Motor neuron (in vitro differentiated cells): ENCODE data around the gene CARMIL1. TPM values are rescaled to one million over a fixed set of nuclear protein-coding genes. Genes with fewer than 3 reads are reported as not detected.

ENCODE experiments used
- ATAC-seq, 8 experiments: fragments of 200-7000 bp; cut with Tn5 transposase; replicated peaks in 6 of 8; 2 replicates each; pipeline ENCODE4 v1.8.0; 2021; ENCODE audit warnings: mild to moderate bottlenecking in 8 of 8, moderate library complexity in 8 of 8
- H3K27ac ChIP-seq, 2 donors: fragments of 250-450 bp; sonication (Bioruptor Pico); 2 replicates each; pipeline ENCODE4 v1.9.0; 2021; ENCODE audit warnings: antibody characterized with exemption in 2 of 2, mild to moderate bottlenecking in 2 of 2, moderate library complexity in 1 of 2
- H3K4me1 ChIP-seq, 2 donors: fragments of 250-450 bp; sonication (Bioruptor Pico); replicated peaks in 1 of 2; 2 replicates each; pipeline ENCODE4 v1.6.1; 2021; ENCODE audit warnings: antibody characterized with exemption in 2 of 2, mild to moderate bottlenecking in 2 of 2, moderate library complexity in 1 of 2
- H3K4me3 ChIP-seq, 5 donors: fragments of 250-450 bp; sonication (Bioruptor Pico); 2 replicates each; pipeline ENCODE4 v1.9.0; 2021; ENCODE audit warnings: antibody characterized with exemption in 5 of 5, mild to moderate bottlenecking in 5 of 5, moderate library complexity in 4 of 5
- WGBS, 10 experiments: fragments of 450-650 bp; shearing (Covaris generic); methylation state at CpG; one replicate each; pipeline ENCODE4 v1.0.0; 2022; 5-methylcytosine and 5-hydroxymethylcytosine counted together
- in situ Hi-C, 9 experiments: fragments of 400-800 bp; cut with MboI; loops; one replicate each; pipeline ENCODE4 v1.15.0; 2021; ENCODE audit warnings: low sequenced_read_pairs in 9 of 9, low pct_unique_long_range_greater_than_20kb in 2 of 9; ENCODE audit not compliant: unreplicated experiment in 9 of 9
- total RNA-seq, 8 experiments: library from RNA; unstranded; fragments of 300-600 nt; gene quantifications; 2 replicates each; pipeline versions ENCODE4 v1.2.3 to v1.2.4, GENCODE V29; 2022

Gene CARMIL1
- total RNA-seq, 8 experiments from 2014 or later, result 1.7 to 52.5 (median 6.4) TPM

GRCh38 chr6:25489399-25489798 lies 210.2 kb downstream of the CARMIL1 start:
- ATAC-seq, result no peak
- Histone ChIP-seq H3K27ac (no peak overlapping the region), H3K4me1 (no peaks in the 10 kb centered on the region), H3K4me3 (no peak overlapping the region)
- in situ Hi-C loops, result loop anchor here in 3 of 9 experiments (10.0 to 25.0 kb wide), 2 partner anchors 215 to 227 kb away; partner anchors contain the start of gene CARMIL1 (in 1 of the 3)
- WGBS, 10 experiments, result 44 to 100% (median 64%) methylated on average over 1 to 3 of the region's 3 CpGs; no CpG with 5 or more reads in 1 of the 10 experiments

DNA sequence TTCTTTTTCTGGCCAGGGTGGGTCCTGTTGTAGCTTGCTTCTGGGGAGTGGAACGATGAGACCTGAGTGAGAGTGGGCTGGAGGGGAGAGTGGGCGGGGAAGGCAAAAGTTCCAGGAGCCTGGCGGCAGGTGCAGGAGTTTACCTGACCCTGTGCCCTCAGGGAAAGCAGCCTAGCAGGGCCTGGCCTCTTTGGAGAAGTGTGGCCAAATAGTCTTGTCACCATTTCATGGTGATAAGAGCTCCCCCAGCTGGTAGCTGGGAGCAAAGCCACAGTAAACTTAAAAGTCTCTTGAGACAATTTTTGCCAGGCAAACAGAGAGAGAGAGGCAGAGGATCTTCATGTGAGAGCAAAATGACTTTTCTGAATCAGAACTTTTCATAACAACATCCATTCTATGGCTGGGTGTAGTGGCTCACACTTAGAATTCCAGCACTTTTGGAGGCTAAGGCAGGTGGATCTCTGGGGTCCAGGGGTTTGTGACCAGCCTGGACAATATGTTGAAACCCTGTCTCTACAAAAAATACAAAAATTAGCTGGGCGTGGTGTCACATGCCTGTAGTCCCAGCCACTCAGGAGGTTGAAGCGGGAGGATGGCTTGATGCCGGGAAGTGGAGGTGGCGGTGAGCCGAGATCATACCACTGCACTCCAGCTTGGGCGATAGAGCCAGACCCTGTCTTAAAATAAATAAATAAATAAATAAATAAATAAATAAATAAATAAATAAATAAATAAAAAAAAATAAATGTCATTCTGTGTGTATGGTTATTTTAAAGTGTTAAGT lies 211.0 kb downstream of the CARMIL1 start:
- H3K27ac ChIP-seq, result no peak overlapping the region
- 6 to 95% (median 58%) methylated on average over 1 to 8 of the region's 9 CpGs; no CpG with 5 or more reads in 2 of the 10 experiments for WGBS, 10 experiments

DNA sequence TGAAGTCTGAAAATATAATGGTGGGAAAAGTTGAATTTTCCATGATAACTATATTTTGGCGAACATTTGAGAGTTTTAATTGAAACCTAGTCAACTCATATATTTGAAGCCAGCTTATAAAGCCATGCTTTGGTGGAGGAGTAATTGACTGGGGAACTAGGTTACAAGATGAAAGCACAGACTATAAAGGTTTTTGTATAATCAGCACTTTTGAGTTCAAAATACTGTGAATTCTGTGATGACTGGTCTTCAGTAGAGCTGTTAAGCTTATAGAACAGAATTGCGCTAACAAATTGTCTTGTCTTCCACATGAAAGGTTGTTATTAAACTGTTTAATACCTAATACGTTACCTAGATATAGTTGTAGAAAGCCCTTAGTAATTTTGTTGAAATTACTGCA lies 213.8 kb downstream of the CARMIL1 start:
- in situ Hi-C loops, result loop anchor here in 3 of 9 experiments (10.0 to 25.0 kb wide), 2 partner anchors 218 to 231 kb away; partner anchors contain the start of gene CARMIL1 (in 1 of the 3)
- no peak for ATAC-seq
- WGBS, 10 experiments, result 57 to 100% (median 97%) methylated on average over 1 to 3 of the region's 3 CpGs; no CpG with 5 or more reads in 1 of the 10 experiments

More for the DNA sequence above, 211.0 kb downstream of the CARMIL1 start:
- Histone ChIP-seq H3K4me1 (no peaks in the 10 kb centered on the region), H3K4me3 (no peak overlapping the region)
- peak; percentile 61 to 97 (median 77) for ATAC-seq
- in situ Hi-C loops, result loop anchor here in 3 of 9 experiments (10.0 to 25.0 kb wide), 2 partner anchors 215 to 228 kb away; partner anchors contain the start of gene CARMIL1 (in 1 of the 3)

DNA sequence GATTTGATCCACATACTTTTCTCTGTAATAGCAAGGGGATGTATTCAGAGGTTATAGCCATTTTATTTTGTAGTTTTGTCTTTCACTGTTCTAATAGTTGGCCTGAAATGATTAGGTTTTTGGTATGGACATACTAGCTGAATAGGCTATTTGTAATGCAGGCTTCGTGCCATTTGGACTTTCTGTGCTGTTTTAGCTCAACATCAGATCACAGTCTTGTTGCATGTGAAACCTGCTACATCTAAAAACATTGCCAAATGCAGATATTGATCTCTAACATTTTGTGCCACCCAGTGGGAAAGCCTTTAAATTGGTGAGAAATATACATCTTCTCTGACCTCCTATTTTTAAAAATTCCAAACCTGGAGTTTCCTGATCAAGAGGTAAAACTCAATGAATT lies 215.3 kb downstream of the CARMIL1 start:
- Histone ChIP-seq H3K4me3 (no peak overlapping the region), H3K27ac (no peak overlapping the region), H3K4me1 (no peaks in the 10 kb centered on the region)
- 50 to 100% (median 89%) methylated on average over 1 of the region's 1 CpG; no CpG with 5 or more reads in 3 of the 10 experiments for WGBS, 10 experiments
- no peak for ATAC-seq
- in situ Hi-C loops, result loop anchor here in 3 of 9 experiments (10.0 to 25.0 kb wide), 2 partner anchors 220 to 232 kb away; partner anchors contain the start of gene CARMIL1 (in 1 of the 3)

More for the DNA sequence above, 213.8 kb downstream of the CARMIL1 start:
- H3K27ac ChIP-seq, result no peak overlapping the region
- H3K4me1 ChIP-seq, result no peaks in the 10 kb centered on the region
- H3K4me3 ChIP-seq, result no peak overlapping the region

DNA sequence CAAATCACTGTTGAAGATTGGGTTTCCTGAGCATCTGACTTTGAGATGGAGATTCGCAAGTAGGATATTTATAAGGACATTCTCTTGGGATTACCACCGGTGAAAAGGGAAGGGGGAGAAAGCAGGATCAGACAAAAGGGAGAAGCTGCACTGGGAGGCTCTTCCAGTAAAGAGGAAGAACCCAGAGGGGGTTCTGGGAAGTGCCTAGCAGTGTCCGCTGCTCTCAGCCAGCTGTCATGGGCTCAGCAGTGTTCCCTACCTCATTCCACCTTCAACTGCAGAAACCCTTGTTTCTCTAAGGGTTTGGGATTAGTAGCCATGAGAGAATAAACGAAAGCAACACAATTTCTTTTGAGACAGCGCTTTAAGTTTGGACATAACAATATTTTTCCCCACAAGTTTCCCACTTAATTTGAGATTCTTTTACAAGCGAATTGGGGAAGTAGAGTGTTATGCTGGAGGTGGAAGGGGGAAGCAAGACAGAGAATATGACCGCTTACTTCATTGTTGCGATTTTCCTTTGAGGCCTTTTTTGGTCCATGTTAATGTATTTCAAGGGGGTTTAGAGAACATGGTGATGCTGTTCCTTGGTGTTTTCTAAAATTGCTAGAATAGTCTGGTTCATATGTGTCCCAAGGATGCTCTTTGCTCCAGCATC lies 218.3 kb downstream of the CARMIL1 start:
- ATAC-seq, result no peak
- H3K4me1 ChIP-seq, result peaks cover 0 to 9% of the 10 kb centered on the region in 2 donors
- H3K4me3 ChIP-seq, result no peak overlapping the region
- WGBS, 10 experiments, result 77 to 96% (median 88%) methylated on average over 1 to 8 of the region's 8 CpGs; no CpG with 5 or more reads in 2 of the 10 experiments
- H3K27ac ChIP-seq, result no peak overlapping the region
- in situ Hi-C loops, result loop anchor here in 3 of 9 experiments (10.0 to 25.0 kb wide), 2 partner anchors 223 to 235 kb away; partner anchors contain the start of gene CARMIL1 (in 1 of the 3)

- peaks cover 0 to 9% of the 10 kb centered on the region in 2 donors for H3K4me1 ChIP-seq
- WGBS, 10 experiments, result 20 to 100% (median 77%) methylated on average over 1 to 4 of the region's 4 CpGs; no CpG with 5 or more reads in 1 of the 10 experiments
- in situ Hi-C loops, result loop anchor here in 3 of 9 experiments (10.0 to 25.0 kb wide), 2 partner anchors 224 to 236 kb away; partner anchors contain the start of gene CARMIL1 (in 1 of the 3)
- no peak overlapping the region for H3K27ac ChIP-seq
- no peak for ATAC-seq
- no peak overlapping the region for H3K4me3 ChIP-seq
These were observed 219.3 kb downstream of the CARMIL1 start for GRCh38 chr6:25498505-25498904.

DNA sequence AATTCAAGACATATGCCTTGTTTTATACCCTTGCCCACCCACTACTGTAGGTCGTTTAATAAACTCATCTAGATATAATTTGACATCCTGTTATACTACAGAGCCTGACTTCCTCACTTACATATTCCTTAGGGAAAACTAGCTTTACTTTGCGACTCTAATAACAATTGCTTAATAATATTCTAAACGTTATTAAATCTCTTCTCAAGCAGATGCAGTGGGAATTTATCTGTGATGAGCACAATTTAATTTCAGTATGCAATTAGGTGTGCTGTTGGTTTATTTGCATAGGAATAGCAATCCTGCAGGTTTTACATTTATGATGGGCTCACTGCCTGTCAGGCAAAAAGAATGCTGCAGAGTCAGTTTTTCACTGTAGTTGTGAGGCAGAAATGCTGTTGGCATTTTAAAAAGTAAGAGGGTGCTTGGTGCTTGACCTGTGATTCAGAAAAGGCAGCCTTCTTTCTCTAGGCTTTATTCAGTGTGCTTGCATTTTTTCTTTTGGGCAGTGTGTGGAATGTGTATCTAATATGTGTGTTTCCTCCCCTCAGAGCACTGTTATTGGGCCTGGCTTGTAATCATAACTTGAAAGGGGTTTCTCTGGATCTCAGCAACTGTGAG lies 220.6 kb downstream of the CARMIL1 start:
- 33 to 88% (median 50%) methylated on average over 1 to 3 of the region's 3 CpGs; no CpG with 5 or more reads in 2 of the 10 experiments for WGBS, 10 experiments
- peak in 4 of 8 experiments; percentile 20 to 37 (median 25) for ATAC-seq
- Histone ChIP-seq H3K4me3 (no peak overlapping the region), H3K27ac (no peak overlapping the region), H3K4me1 (peaks cover under 1 to 9% of the 10 kb centered on the region in 2 donors)
- in situ Hi-C loops, result loop anchor here in 3 of 9 experiments (10.0 to 25.0 kb wide), 2 partner anchors 225 to 237 kb away; partner anchors contain the start of gene CARMIL1 (in 1 of the 3)

- no peak for ATAC-seq
- no peak overlapping the region for H3K4me3 ChIP-seq
- H3K27ac ChIP-seq, result no peak overlapping the region
- in situ Hi-C loops, result no loop called here
- WGBS, 10 experiments, result 91 to 100% (median 95%) methylated on average over 1 to 5 of the region's 6 CpGs; no CpG with 5 or more reads in 4 of the 10 experiments
- peaks cover 2 to 9% of the 10 kb centered on the region in 2 donors for H3K4me1 ChIP-seq
These were observed 224.5 kb downstream of the CARMIL1 start for GRCh38 chr6:25503686-25504085.

GRCh38 chr6:25504661-25505060 lies 225.5 kb downstream of the CARMIL1 start:
- in situ Hi-C loops, result no loop called here
- H3K27ac ChIP-seq, result no peak overlapping the region
- H3K4me3 ChIP-seq, result no peak overlapping the region
- H3K4me1 ChIP-seq, result peaks cover 2 to 7% of the 10 kb centered on the region in 2 donors
- WGBS, 10 experiments, result 10 to 100% (median 47%) methylated on average over 1 to 4 of the region's 4 CpGs
- ATAC-seq, result peak in 5 of 8 experiments; percentile 46 to 80 (median 61)

DNA sequence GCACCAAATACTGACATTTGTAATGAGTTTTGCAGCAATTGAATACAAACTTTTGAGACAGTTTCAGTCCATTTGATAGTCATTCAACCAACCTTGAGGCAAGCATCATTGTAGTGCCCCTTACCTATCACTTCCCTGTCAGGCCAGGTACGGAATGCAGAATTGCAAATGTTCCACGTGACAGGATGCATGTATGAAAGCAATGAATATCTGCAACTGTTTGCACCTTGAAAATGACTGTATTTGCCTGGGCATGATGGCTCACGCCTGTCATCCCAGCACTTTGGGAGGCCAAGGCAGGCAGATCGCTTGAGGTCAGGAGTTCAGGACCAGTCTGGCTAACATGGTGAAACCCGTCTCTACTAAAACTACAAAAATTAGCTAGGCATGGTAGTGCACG lies 226.8 kb downstream of the CARMIL1 start:
- no peak for ATAC-seq
- Histone ChIP-seq H3K27ac (no peak overlapping the region), H3K4me3 (no peak overlapping the region), H3K4me1 (peaks cover 0 to 2% of the 10 kb centered on the region in 2 donors)
- 56 to 100% (median 88%) methylated on average over 1 to 6 of the region's 6 CpGs; no CpG with 5 or more reads in 4 of the 10 experiments for WGBS, 10 experiments
- in situ Hi-C loops, result no loop called here

DNA sequence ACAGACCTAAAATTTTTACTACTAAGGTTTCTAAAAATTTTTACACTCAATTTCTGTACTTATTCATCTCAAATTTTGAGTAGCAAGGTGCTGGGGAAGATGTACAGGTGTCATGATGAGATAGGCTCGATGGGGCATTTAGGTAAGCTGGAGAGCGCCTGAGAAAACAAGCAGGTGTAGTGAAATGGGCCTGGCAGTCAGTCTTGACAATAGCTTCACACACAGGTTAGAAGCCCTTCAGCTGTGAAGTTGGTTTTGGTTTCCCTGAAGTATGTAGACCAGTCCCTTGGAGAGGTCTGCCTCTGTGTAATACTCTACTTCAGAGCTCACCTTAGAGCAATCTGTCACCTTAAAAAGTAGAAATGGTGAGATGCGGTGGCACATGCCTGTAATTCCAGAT lies 228.9 kb downstream of the CARMIL1 start:
- no peak for ATAC-seq
- peaks cover 0 to 2% of the 10 kb centered on the region in 2 donors for H3K4me1 ChIP-seq
- no peak overlapping the region for H3K4me3 ChIP-seq
- H3K27ac ChIP-seq, result no peak overlapping the region
- in situ Hi-C loops, result no loop called here
- WGBS, 10 experiments, result 61 to 100% (median 97%) methylated on average over 1 to 3 of the region's 3 CpGs; no CpG with 5 or more reads in 2 of the 10 experiments

GRCh38 chr6:25511376-25511775 lies 232.2 kb downstream of the CARMIL1 start:
- Histone ChIP-seq H3K4me3 (no peak overlapping the region), H3K4me1 (no peaks in the 10 kb centered on the region), H3K27ac (no peak overlapping the region)
- no peak for ATAC-seq
- 20 to 100% (median 60%) methylated on average over 1 to 2 of the region's 2 CpGs for WGBS, 10 experiments
- in situ Hi-C loops, result no loop called here
